GM19239 (cell line): Measurements from ENCODE around the gene CBLN4.

ENCODE experiments used
- DNase-seq: peaks from one replicate; pipeline ENCODE4 v3.0.0; 2011; ENCODE audit warnings: low spot score; ENCODE audit not compliant: insufficient read length
- FAIRE-seq: peaks from 2 replicates; lab custom pipeline; 2011; peaks lifted over from hg19 to GRCh38; lab: Jason Lieb, UNC

CBLN4 gene

GRCh38 chr20:56005389-56005715, at the start of gene CBLN4:
CBLN4 (minus strand) TSS chr20:56005519; CDS start chr20:56004171, 1,348 bp downstream.
- FAIRE-seq, result no peak

DNA sequence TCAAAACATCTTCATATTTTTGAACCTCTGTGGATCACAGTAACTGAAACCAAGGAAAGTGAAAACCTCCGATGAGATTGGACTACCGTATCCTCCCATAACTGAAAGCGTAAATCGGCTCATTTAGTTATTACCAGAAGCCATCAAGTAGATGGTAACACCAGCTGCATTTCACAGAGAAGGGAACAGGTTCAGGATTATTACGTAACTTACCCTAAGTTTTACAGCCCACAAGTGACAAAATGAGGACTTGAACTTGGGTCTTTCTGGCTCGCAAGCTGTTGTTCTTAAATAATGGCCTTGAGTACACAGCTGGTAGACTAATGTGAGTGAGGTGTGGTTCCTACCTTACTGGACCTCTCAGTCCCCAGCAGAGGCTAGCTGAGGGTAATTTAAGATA, 37.9 kb upstream of the CBLN4 start:
- DNase-seq (no peak), FAIRE-seq (no peak)

More at GRCh38 chr20:56005389-56005715, at the start of gene CBLN4:
- DNase-seq, result no peak

DNA sequence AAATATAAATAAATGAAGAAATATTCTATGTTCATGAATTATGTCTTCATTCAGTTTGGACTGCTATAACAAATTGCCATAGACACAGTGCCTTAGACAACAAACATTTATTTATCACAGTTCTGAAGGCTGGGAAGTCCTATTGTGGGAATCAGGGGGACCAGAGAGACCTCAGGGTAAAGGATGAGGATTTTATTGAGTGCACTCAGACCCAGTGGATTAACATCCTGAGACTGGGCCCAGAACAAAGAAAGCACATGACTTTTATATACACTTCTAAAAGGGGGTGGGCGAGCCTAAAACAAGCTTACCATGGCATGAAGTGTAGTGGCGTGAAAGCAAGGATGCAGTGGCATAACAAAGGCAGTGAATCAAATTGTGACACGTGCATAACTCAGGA, 26.9 kb upstream of the CBLN4 start:
- DNase-seq, result no peak
- FAIRE-seq, result no peak

DNA sequence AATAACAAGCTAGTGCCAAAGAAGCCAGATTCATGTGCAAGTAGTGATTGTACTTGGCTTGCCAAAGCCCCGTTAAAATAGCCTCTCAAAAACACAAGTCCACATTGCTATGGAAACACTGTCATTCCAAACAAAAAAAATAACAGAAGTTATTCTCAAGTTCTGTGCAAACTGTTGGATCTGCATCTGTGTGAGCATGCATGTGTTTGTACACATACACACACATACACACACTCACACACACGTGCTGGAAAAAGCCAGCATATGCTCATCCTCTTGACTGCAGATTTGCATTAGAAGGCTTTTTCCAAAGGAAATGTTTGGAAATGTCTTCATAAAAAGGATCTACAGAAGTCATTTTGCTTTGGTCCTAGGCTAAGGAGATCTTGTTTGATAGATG, 13.4 kb upstream of the CBLN4 start:
- FAIRE-seq, result no peak

DNA sequence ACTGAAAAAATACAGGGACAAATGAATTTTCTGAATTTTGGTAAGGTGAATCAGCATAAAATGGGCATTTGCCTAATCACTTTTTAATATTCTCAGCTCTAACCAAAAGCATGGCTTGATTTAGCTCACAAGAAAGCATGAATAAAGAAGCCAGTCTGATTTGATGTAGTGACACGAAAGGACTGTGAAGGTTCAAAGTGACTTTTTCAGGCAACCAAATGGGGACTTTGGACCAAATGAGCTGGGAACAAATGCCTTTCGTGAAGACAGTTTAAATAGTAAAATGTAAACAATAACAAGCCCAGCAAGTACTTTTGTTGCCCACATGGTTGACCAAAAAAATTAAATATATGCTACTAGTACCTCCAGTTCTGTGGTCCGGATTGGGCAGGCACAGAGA, 12.9 kb upstream of the CBLN4 start:
- FAIRE-seq, result no peak
- DNase-seq, result no peak

More for the DNA sequence above, 13.4 kb upstream of the CBLN4 start:
- DNase-seq, result no peak

- DNase-seq (no peak), FAIRE-seq (no peak)
Observed at GRCh38 chr20:56017560-56017959, 12.2 kb upstream of the CBLN4 start.

DNA sequence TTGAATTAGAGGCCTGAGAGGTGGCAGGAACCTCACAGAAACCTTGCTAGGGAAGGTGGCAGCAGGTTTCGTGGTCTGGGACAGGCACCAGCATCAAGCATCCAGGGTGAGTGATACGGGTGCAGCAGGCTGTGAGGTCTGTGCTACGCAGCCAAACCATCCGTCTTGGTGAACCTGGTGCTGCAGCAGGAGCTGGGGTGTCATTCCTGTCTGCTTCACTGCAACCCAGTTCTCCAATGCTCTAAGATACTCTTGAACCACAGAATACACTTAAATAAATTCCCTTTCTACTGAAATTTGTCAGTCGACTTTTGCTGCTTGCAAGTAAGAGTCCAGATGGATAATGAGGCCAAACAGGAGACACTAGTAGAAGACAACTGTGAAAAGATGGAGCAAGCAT, 9.7 kb upstream of the CBLN4 start:
- FAIRE-seq (no peak), DNase-seq (no peak)

DNA sequence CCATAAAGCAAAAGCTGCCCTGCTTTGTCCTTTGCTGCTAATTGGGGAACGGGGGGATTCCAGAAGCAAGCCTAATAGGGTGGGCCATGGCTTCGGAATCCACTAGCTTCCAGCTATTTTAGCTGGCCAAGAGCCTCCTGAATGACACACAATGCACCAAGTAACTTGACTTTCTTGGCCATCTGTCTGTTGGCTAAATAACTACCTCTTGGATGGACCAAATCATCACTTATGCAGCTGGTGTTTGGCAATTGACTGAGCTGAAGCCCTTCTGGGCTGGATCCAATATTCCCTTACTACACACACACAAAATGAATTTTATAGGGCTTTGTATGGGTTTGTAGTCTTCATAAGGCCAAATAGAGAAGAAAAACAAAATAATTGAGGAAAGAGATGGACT, 8.8 kb upstream of the CBLN4 start:
- FAIRE-seq (no peak), DNase-seq (no peak)

DNA sequence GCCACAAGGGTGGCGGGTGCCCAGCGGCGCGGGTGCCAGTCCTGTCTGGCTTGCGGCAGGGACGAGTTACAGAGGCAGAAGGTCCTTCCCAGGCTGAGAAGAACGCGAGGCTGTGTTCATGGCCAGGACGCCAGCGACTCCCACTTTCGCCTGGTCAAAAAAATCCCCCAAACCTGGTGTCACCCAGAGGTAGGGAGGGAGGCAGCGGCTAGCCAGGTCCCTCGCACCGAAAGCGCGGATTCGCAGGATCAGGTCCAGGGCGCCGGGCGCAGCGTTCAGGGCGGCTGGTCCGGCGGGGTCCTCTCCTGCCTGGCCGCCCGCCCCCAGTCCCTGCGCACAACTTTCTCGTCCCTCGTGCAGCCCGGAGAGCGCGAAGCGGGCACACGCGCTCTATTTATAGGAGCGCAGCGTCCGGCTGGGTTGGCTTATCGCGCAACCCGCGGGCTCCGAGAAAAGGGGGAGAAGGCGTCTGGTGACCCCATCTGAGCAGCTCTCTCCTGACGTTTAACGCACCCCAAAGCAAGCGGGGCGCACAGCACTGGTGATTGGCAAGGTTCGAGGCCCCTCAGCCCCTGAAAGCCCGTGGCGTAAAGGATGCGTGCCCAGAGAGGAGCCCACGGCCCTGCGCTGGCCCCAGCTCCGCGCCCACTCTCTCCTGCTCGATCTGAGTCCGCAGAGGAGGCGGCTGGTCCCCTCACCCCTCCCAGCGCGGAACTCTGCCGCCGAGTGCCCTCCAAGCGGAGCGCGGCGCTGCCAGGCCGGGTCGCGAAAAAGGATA, 519 bp downstream of the CBLN4 start:
- DNase-seq, result no peak
- FAIRE-seq, result no peak

- no peak for DNase-seq
- FAIRE-seq, result no peak
Observed at GRCh38 chr20:56004007-56004406, 1.3 kb downstream of the CBLN4 start.

GRCh38 chr20:56002908-56003800, 2.2 kb downstream of the CBLN4 start:
- DNase-seq (no peak), FAIRE-seq (no peak)

GRCh38 chr20:56001890-56002289, 3.4 kb downstream of the CBLN4 start:
- FAIRE-seq, result no peak
- no peak for DNase-seq

DNA sequence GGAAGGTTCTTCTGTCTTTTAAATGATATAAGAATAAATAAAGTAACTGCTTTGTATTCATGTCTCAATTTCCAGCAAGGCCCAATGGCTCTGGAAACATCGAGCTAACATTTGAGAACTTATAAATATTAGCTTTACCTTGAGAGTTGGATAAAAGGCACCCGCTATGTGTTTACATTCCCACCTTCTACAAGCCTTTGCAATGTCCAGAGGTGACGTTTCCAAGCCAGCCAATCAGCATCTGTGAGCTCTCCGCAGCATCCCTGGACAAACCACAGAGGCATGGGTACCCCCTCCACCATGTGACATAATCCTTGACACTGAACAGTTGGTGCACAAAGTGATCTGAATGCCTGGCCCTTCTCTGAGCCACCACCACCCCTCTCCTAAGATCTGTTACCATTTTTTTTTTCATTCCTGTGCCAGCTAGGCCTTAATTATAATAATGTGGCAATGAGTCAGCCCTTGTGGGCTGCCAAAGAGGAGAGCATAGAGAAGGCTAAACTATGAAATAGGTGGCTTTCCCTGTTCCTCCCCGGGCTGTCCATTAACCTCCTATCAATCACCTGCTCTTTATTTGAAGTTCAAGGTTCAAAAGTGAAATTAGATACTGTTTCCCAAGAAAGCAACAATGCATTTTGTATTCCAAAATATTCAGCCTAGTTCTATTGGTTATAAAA, 4.1 kb downstream of the CBLN4 start:
- no peak for DNase-seq
- no peak for FAIRE-seq

GRCh38 chr20:55978550-55978949, 26.8 kb downstream of the CBLN4 start:
- no peak for FAIRE-seq

DNA sequence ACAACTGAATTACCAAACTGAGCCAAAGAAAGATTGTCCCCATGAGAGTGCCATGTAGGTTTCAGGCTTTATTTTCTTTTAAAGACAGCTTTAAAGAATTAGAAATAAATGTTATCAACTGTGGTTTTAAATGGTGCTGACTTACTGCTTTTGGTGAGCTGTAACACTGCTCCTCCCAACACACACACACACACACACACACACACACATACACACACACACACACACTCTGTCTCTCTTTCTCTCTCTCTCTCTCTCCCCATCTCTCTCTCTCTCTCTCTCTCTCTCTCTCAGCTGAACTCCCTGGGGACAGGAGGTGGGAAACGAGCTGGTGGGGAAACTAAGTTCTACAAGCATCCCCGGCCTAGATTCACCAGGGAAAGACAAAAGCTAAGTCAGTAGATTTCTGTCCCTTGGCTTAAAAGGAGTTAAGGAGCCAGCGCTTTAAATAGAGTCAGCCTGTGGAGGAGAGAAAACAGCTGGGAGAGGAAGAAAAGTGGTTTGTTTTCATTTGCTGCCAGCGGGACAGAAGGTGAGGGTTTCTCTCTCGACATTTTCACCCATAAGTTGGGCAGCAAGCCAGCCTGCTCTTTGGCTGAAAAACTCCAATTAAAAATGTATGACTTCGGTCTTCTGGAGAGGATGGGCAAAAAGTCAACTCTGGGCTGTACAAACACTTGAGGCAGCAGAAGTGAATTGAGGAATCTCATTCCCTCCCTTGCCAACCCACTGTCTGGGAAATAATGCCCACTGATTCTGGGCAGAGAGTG, 27.4 kb downstream of the CBLN4 start:
- FAIRE-seq, result no peak

More at GRCh38 chr20:55978550-55978949, 26.8 kb downstream of the CBLN4 start:
- no peak for DNase-seq

DNA sequence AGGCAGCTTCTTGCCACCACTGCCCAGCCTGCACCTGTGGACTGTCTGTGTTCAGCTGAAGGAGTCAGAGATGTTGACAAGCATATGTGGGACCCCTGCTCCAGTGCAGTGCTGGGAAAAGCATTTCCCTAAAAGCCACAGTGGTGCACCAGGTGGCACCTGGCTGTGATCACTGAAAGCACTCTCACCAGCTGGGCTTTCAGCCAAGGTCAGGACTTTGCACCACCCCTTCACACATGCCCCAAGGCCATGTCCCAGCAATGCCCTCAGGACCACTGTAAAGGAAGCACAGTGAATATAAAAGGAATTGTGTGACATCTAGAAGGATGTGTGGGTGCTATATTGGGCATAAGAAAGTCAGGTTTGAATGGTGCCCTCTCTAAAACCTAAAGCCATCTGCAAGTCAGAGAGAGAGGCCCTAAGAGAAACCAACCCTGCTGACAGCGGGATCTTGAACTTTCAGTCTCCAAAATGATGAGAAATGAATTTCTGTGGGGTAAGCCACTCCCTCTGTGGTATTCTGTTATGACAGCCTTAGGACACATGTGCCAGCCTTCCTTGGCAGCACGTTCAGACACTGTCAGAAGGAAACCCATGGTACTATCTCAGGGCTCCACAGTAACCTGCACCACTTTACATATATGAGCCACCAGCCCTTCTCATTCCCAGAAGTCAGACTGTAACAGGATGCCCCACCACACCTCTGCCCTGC, 30.7 kb downstream of the CBLN4 start:
- DNase-seq (no peak), FAIRE-seq (no peak)

More for the DNA sequence above, 27.4 kb downstream of the CBLN4 start:
- DNase-seq, result no peak

GRCh38 chr20:55964790-55965189, 40.5 kb downstream of the CBLN4 start:
- DNase-seq (no peak), FAIRE-seq (no peak)

DNA sequence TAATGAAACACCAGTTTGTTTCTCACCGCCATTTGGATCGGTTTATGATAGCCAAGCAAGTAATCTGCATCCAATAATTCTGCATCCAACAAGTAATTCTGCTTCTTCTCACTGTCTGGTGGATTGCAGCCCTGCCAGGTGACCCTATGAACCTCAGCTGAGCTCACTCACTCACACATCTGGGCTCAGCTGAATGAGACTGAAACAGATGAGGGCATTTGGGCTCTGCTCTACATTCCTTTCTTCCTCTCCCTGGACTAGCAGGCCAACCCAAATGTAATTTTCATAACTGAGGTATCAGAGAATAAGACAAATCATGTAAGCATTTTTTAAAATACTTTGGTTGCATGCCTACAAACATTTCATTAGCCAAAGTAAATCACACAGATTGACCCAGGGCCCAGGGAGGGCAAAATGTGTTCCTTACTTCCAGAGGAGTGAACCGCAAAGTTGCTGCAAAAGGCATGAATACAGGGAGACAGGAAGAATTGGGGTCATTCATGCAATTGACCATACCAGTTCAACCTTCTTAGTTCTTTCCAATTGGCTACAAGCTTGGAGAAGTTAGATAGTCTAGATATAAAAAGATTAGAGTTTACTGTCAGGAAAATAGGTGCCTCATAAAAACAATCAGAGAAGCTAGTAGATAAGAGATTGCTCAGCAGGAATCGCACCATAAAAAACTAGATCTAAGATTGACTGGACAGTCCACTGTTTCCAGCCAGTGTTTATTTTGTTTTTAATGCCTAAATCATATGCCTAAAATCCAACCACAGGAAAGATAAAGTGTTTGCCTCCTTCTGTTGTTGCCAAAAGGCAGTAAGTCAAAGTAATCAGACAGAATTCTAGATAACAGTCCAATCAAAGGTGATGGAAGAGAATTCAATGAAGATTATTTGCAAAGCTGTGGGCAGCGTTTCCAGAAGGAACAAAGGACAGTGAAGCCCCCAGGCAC, 43.7 kb downstream of the CBLN4 start:
- DNase-seq (no peak), FAIRE-seq (no peak)
